GM12875 (cell line): ENCODE results near the gene CHMP6.

ENCODE experiments used
- H3K4me3 ChIP-seq: one replicate; pipeline ENCODE4 v1.5.1; 2011; ENCODE audit warnings: low read depth, low read length, control low read depth
- TF ChIP-seq, protein P1 (sequence below): IDR thresholded peaks from 2 replicates; pipeline ENCODE4 v1.5.1; 2011; ENCODE audit warnings: low read depth, mild to moderate bottlenecking, control low read depth, inconsistent platforms, low read length, moderate library complexity, borderline replicate concordance; ENCODE audit not compliant: insufficient read depth

CHMP6 gene

DNA sequence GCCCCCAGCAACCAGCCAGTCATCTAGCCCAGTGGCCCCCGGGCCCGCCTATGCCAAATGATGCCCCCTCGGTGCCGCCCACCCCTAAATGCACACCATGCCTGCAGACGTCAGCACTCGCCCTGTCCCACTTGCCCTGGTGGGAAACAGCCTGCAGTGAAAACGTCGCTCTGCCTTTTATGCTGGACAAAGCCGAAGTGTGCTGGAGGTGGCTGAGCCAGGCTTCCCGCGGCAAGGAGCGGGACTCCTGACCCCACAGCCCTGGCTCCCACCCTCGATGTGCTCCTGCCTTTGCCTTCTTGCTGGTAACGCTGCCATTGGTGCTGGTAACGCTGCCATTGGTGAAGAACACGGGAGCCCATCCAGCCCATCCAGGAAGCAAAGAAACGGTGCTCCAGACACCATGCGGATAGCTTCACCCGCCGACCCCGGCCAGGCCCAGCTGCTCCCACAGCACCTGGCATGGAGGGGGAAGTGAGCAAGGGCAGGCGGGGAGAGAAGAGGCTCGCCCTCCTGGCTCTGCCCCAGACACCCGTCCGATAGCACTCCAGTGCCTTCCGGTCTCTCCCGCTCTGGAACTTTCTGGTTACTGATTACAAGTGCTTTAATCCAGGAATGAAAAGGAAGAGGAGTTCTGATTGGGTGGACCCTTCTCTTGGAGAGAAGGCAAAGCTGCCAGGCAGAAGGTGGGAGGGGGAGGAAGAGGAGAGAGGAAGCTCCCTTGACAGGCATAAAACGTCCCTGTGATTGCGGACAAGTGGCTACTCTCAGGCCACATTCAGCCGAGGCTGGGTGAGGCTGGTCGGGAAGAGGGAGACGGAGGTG is 39.3 kb downstream of the CHMP6 start:
- H3K4me3 ChIP-seq: no peak overlapping the region
- TF ChIP-seq, protein P1, sequence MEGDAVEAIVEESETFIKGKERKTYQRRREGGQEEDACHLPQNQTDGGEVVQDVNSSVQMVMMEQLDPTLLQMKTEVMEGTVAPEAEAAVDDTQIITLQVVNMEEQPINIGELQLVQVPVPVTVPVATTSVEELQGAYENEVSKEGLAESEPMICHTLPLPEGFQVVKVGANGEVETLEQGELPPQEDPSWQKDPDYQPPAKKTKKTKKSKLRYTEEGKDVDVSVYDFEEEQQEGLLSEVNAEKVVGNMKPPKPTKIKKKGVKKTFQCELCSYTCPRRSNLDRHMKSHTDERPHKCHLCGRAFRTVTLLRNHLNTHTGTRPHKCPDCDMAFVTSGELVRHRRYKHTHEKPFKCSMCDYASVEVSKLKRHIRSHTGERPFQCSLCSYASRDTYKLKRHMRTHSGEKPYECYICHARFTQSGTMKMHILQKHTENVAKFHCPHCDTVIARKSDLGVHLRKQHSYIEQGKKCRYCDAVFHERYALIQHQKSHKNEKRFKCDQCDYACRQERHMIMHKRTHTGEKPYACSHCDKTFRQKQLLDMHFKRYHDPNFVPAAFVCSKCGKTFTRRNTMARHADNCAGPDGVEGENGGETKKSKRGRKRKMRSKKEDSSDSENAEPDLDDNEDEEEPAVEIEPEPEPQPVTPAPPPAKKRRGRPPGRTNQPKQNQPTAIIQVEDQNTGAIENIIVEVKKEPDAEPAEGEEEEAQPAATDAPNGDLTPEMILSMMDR: no peak

- TF ChIP-seq, protein P1: no peak
- no peak overlapping the region for H3K4me3 ChIP-seq
These were observed 40.2 kb downstream of the CHMP6 start for GRCh38 chr17:81031566-81032550.

GRCh38 chr17:81032641-81033480 is 41.2 kb downstream of the CHMP6 start:
- no peak overlapping the region for H3K4me3 ChIP-seq
- TF ChIP-seq, protein P1: no peak

- TF ChIP-seq, protein P1: no peak
- H3K4me3 ChIP-seq: no peak overlapping the region
These were observed 42.0 kb downstream of the CHMP6 start for GRCh38 chr17:81033535-81034167.

GRCh38 chr17:81034168-81034777 is 42.6 kb downstream of the CHMP6 start:
- TF ChIP-seq, protein P1: no peak
- H3K4me3 ChIP-seq: no peak overlapping the region
